ENCODE measurements around the gene SLC44A4.
A peak's percentile ranks its signal among the peaks of the same experiment; 100 is the strongest.
"Not testable (repeated sequence)": the region's sequence is repeated elsewhere in the genome, so short reads cannot be mapped to it uniquely, and the experiment has no call there.

Gene SLC44A4

GRCh38 chr6:31825553-31825952 is 53.2 kb downstream of the SLC44A4 start:
- DNase-seq = no peak

GRCh38 chr6:31823592-31824196 is 55.1 kb downstream of the SLC44A4 start:
- not testable (repeated sequence) for DNase-seq

- peak; percentile 70 for DNase-seq
These were observed 56.6 kb downstream of the SLC44A4 start for GRCh38 chr6:31822036-31822821.

GRCh38 chr6:31821301-31822035 is 57.3 kb downstream of the SLC44A4 start:
- DNase-seq = peak; percentile 59

- not testable (repeated sequence) for DNase-seq
These were observed 58.4 kb downstream of the SLC44A4 start for GRCh38 chr6:31820399-31820798.

GRCh38 chr6:31819871-31820299 is 58.9 kb downstream of the SLC44A4 start:
- DNase-seq = no peak

GRCh38 chr6:31817929-31818511 is 60.8 kb downstream of the SLC44A4 start:
- DNase-seq = not testable (repeated sequence)

GRCh38 chr6:31817133-31817928 is 61.5 kb downstream of the SLC44A4 start:
- not testable (repeated sequence) for DNase-seq

- DNase-seq = no peak
These were observed 63.6 kb downstream of the SLC44A4 start, which contains the start of the genes HSPA1A and HSPA1L for GRCh38 chr6:31815025-31815838. Gene HSPA1A (plus strand): TSS chr6:31815543. CDS start chr6:31815757, 214 bp downstream. Gene HSPA1L (minus strand): TSS chr6:31815283. CDS start chr6:31811972, 3,311 bp downstream.

- DNase-seq = no peak
These were observed 64.1 kb downstream of the SLC44A4 start for GRCh38 chr6:31814677-31815024.

GRCh38 chr6:31813465-31813849 is 65.3 kb downstream of the SLC44A4 start:
- DNase-seq = no peak
